Activated CD4-positive, alpha-beta T cell treated with anti-CD3 and anti-CD28 coated beads, Interleukin-2, amount 50 U/mL, for 24 hours (primary cell): ENCODE results near the gene PRDM7.
A peak's percentile ranks its signal among the peaks of the same experiment; 100 is the strongest.
"Not testable (repeated sequence)": the region's sequence is repeated elsewhere in the genome, so short reads cannot be mapped to it uniquely, and the experiment has no call there.

ENCODE experiments used
- DNase-seq, 2 donors: peaks; one replicate each; pipeline ENCODE4 v3.0.0-alpha.2; 2020; ENCODE audit warnings: low read depth in 1 of 2, low spot score in 1 of 2

The PRDM7 gene

DNA sequence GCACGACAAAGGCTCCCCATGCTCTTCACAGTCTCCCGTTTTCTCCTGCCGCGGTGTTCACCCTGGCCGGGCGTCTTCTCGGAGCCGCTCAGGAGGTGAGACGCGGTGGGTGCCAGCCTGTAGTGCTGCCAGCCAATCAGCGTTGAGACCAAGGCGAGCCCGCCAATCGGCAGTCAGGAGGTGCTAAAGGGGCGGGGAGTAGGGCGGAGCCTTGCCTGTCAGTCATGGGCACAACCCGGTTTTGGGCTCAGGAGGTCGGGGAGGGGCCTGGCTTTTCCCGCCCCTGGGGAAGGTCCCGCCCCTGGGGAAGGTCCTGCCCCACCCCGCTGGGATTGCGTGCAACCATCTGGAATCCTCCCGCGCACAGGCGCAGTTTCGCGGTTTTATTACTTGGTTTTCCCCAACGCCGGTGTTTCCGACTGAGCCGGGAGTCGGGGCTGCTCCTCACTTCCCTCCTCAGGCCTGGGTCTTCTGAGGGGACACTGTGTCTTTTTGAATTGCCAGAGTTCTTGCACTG lies at the start of gene PRDM7:
Gene PRDM7, minus strand, starts transcription at position 92 of the 517 bp plus-strand sequence. CDS start 1,421 bp downstream, outside the sequence.
- DNase-seq, result peak; percentile 90 to 97

DNA sequence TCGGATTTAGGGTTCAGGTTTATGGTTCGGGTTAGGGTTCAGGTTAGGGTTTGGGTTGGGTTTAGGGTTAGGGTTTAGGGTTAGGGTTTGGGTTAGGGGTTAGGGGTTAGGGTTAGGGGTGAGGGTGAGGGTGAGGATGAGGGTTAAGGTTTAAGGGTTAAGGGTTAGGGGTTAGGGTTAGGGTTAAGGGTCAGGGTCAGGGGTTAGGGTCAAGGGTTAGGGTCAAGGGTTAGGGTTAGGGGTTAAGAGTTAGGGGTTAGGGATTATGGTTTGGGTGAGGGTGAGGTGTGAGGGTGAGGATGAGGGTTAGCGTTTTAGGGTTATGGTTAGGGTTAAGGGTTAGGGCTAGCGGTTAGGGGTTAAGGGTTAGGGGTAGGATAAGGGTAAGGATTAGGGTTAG lies 44.7 kb upstream of the PRDM7 start:
- not testable (repeated sequence) for DNase-seq

GRCh38 chr16:90107617-90108016 lies 30.5 kb upstream of the PRDM7 start:
- DNase-seq, result not testable (repeated sequence)

DNA sequence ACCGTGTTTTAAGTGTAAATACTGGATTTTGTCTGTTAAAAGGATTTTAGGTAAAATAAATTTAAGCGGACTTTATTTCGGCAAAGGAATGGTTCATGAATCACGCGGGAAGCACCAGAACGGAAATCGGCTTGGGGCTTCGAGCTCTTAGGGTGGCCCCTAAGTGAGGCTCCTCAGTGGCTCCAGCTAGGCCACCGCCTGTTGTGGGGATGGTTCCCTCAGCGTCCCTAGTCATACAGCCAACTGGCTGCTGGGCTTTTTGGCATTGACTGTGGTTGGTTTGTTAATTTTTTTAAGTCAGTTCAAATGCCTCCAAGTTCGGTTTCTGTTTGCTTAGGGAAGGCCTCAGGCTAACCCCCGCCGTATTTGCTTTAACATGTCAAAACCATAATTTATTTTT lies 29.9 kb upstream of the PRDM7 start:
- not testable (repeated sequence) for DNase-seq

GRCh38 chr16:90106271-90106670 lies 29.1 kb upstream of the PRDM7 start:
- peak in 1 of 2 donors; percentile 42 for DNase-seq

DNA sequence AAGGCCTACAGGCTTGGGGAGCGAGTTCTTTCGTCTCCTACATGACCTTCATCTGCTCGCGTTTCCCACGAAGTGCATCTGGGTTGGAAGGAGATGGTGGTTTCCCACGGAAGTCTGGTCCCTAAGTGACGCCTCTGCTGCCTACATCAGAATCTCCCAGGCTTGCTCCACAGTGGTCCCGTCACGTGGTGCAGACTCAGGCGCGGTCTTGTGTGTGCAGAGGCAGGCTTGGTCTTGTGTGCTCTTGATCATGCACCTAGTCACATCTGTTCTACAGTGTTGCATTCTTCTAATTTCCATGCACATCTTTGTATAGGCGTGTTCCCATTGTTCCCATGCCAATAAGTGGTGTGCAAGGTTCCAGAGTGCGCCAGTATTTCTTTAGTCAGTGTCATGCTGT lies 27.6 kb upstream of the PRDM7 start:
- DNase-seq, result not testable (repeated sequence)

- not testable (repeated sequence) for DNase-seq
These were observed 25.2 kb upstream of the PRDM7 start for GRCh38 chr16:90102086-90102884.

- not testable (repeated sequence) for DNase-seq
These were observed 24.2 kb upstream of the PRDM7 start for GRCh38 chr16:90101332-90101731.

GRCh38 chr16:90100790-90101189 lies 23.7 kb upstream of the PRDM7 start:
- DNase-seq, result not testable (repeated sequence)

GRCh38 chr16:90100229-90100628 lies 23.1 kb upstream of the PRDM7 start:
- not testable (repeated sequence) for DNase-seq

- DNase-seq, result not testable (repeated sequence)
These were observed 21.8 kb upstream of the PRDM7 start for GRCh38 chr16:90098936-90099335.

- DNase-seq, result not testable (repeated sequence)
These were observed 20.0 kb upstream of the PRDM7 start for GRCh38 chr16:90097010-90097684.

GRCh38 chr16:90094791-90095190 lies 17.7 kb upstream of the PRDM7 start:
- not testable (repeated sequence) for DNase-seq

GRCh38 chr16:90094296-90094695 lies 17.2 kb upstream of the PRDM7 start:
- DNase-seq, result not testable (repeated sequence)

- DNase-seq, result not testable (repeated sequence)
These were observed 16.7 kb upstream of the PRDM7 start for GRCh38 chr16:90093799-90094198.

GRCh38 chr16:90092781-90093180 lies 15.7 kb upstream of the PRDM7 start:
- DNase-seq, result not testable (repeated sequence)

- DNase-seq, result no peak
These were observed 7.3 kb upstream of the PRDM7 start for GRCh38 chr16:90084215-90084950.

DNA sequence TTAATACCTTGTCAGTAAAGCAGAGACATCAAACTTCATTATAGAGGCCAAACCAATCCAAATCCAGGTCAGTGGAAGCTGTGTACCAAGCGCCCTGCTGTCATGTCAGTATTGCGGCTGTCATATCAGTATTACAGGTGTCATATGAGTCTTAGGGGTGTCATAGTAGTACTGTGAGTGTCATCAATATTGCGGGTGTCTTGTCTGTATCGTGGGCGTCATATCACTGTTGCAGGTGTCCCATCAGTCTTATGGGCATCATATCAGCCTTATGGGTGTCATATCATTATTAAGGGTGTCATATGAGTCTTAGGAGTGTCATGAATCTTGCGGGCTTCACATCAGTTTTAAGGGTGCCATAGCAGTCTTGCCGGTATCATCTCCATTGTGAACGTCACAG lies 6.0 kb upstream of the PRDM7 start:
- no peak for DNase-seq

GRCh38 chr16:90081606-90081970 lies 4.5 kb upstream of the PRDM7 start:
- no peak for DNase-seq

GRCh38 chr16:90078579-90078895 lies 1.4 kb upstream of the PRDM7 start:
- DNase-seq, result no peak

- no peak for DNase-seq
These were observed 837 bp upstream of the PRDM7 start for GRCh38 chr16:90077757-90078578.
